HG02943 (cell line): Measurements from ENCODE around the gene CIZ1.

Experiments used
- ATAC-seq: cut with Tn5 transposase; IDR thresholded peaks from one replicate; pipeline ENCODE4 v1.9.1; 2021; ENCODE audit warnings: mild to moderate bottlenecking, low read depth, moderate library complexity; ENCODE audit not compliant: unreplicated experiment

The CIZ1 gene

DNA sequence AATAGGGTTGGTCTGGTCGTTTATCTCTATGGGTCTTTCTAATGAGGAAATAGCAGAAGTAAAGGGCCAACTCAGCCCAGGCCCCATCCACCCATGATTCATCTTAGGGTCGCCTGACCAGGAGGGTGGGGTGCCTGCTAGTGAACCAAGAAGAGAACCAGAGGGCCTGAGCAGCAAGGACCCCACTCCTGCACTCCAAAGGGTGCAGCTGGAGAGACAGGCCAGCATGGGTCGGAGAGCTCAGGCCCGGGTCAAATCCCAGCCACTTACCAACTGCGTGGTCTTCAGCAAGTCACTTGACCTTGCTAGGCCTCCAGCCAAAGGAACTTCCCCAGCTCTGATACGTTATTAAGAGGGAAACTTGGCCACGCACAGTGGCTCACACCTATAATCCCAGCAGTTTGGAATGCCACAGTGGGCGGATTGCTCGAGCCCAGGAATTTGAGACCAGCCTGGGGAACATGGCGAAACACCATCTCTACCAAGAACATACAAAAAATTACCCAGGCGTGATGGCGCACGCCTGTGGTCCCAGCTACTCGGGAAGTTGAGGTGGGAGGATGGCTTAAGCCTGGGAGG lies 27.0 kb downstream of the CIZ1 start:
- ATAC-seq, result no peak

DNA sequence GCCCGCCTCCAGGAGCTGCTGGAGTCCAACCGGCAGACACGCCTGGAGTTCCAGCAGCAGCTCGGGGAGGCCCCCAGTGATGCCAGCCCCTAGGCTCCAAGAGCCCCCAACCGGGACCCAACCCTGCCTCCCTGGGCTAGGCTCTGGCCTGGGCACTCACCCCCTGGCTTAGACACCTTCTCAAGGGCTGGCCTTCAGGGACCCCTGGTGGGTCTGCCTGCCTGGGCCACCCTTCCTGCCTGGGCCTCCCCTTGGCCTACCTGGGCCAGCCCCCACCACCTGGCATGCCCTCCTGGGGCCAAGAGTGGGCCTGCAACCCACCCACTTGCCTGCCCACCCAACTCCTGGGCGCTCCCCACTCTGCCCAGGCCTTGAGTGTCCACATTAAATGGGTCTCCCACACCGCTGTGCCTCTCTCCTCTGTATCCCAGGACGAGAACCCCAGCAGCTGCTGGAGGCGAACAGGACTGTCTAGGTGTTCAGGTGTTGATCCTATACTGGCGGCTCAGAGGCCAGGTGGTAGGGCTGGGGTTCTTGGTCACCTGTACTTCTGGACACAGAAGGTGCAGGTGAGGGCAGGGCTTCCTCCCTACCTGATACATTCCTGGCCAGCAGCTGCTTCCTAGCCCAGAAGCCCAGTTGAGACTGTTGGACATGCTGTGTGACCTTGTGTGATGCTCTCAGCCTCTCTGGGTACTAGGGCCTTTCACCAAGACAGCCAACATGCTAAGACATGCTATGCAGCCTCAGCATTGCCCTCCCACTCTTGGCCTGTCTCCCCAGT lies 27.7 kb downstream of the CIZ1 start:
- ATAC-seq, result no peak

DNA sequence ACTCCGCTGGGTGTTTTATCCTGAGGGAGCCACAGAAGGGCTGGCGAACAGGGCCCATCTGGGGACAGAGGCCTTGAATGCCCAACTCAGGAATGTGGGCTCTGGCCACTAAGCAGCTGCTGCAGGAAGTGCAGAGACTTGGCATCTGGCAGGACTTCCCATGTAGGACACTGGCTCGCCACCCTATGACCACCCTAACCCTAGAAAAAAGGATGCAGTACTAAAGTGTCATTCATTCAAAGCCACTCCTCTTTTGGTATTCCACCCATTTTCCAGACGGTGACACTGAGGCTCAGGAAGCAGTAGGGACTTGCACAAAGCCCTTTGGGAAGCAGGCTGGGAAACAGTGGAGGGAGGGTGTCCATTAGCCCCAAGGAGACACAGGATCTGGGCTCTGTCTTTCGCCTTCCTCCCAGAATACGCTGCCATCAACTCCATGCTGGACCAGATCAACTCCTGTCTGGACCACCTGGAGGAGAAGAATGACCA lies 28.3 kb downstream of the CIZ1 start:
- no peak for ATAC-seq

DNA sequence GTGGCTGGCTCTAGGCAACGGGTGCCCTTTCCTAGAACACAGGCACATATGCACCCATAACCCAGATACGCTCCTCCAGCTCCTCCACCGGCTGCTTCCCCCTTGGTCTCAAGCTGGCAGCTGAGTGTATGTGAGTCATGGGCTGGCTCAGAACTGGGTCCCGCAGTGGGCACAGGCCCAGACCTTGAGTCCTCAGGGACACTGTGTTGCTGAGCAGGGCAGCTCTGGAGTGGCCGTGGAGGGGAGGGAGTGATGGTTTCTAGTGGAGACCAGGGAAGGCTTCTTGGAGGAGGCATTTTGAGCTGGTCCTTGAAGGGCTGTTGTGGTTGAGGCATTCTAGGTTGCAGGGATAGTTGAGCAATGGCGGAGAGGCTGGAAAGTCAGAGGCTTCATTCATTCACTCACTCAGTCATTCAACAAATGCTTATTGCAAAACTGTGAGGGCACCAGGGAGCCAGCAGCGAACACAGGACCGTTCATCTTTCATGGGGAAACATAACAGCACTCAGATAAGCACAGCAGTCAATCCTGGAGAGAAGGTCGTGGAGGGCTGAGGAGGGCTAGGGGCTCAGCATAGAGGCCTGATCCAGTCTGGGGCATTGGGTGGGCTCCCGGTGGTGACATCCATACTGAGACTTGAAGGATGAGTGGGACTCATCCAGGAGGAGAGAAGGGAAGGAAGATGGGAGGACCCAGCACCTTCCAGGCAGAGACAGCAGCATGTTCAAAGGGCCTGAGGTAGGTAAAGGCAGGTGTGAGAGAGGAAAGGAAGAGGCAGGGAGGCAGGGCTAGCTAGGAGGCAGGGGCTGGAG lies 29.0 kb downstream of the CIZ1 start:
- no peak for ATAC-seq

DNA sequence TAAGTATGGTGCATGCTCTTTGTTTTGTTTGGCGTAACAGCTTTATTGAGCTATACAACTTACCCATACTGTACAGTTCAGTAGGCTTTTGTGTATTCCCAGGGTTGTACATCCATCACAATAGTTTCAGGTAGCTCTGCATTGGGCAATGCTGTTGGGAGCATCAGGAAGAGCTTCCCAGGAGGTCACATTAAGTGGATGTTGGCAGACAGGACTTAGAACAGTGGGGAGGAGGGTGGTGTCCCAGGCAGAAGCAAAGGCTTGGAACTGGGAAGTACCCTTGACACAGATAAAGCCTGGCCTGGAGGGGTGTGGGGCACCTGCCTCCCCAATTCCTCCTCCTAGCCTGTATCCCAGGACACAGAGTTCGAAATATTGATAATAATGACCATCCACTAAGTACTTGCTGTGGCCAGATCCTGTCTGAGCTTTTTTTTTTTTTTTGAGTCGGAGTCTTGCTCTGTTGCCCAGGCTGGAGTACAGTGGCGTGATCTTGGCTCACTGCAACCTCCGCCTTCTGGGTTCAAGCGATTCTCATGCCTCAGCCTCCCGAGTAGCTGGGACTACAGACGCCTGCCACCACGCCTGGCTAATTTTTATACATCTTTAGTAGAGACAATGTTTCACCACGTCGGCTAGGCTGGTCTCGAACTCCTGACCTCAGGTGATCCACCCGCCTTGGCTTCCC lies 30.0 kb downstream of the CIZ1 start:
- no peak for ATAC-seq

DNA sequence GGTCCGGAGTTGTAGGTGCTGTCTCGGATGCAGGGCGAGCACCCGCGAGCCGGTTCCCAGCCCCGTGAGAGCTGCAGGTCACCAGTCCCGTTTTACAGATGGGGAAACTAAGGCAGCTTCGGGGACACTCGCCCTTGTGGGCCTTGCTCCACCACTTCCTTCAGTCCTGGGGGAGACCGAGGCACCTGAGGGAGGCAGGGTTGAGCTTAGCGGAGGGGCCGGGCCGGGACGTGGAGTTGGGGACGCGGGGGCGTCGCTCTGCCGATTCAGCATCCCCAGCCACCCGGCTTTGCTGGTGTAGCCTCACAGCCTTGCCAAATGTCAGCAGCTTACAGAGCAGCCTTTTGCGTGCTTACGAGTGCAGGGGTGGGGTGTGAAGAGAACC lies 30.8 kb downstream of the CIZ1 start:
- ATAC-seq, result peak; percentile 13

DNA sequence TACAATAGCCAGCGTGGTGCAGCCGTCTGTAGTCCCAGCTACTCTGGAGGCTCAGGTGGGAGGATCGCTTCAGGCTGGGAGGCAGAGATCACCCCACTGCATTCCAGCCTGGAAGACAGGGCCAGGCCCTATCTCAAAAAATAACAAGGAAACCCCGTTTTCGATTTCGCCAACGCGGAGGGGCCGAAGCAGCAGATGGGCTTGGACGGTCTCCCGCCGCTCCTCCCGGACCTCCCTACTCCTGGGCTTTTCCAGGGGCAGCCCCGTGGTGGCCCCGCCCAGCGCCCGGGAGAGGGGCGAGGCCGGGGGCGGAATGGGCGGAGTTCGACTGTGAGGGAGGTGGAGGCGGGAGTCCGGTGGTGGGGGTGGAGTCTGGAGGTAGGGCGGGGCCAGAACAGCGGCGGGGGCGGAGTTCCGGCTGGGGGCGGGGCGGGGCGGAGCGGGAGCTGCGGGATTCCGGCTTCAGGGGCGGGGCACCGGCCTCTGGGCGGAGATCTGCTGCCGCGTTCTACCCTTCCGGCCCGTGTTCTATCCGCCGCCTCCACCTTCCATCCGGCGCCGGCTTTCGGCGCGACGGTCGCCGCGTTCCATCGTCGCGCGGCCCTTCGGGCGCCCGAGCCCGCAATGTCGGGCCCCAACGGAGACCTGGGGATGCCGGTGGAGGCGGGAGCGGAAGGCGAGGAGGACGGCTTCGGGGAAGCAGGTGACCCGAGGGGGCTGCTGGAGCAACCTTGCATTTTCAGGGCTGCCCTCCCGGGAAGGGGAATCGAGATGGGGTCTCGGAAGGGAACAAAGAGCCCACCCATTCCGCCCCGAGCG lies 31.4 kb downstream of the CIZ1 start, which contains the start of gene BBLN:
Gene BBLN (plus strand): TSS at position 482 of the 819 bp plus-strand sequence. CDS start 143 bp downstream, at position 625.
- peak; percentile 62 for ATAC-seq

DNA sequence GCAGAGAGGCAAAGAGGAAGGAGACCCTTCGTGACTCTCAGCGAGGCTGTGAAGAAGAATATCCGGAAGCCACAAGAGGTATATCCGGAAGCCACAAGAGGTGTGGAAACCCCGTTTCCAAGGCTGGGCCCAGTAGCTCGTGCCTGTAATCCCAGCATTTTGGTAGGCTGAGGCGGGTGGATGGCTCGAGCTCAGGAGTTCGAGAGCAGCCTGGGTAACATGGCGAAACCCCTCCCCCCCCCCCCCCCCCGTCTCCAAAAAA lies 31.9 kb downstream of the CIZ1 start:
- no peak for ATAC-seq

DNA sequence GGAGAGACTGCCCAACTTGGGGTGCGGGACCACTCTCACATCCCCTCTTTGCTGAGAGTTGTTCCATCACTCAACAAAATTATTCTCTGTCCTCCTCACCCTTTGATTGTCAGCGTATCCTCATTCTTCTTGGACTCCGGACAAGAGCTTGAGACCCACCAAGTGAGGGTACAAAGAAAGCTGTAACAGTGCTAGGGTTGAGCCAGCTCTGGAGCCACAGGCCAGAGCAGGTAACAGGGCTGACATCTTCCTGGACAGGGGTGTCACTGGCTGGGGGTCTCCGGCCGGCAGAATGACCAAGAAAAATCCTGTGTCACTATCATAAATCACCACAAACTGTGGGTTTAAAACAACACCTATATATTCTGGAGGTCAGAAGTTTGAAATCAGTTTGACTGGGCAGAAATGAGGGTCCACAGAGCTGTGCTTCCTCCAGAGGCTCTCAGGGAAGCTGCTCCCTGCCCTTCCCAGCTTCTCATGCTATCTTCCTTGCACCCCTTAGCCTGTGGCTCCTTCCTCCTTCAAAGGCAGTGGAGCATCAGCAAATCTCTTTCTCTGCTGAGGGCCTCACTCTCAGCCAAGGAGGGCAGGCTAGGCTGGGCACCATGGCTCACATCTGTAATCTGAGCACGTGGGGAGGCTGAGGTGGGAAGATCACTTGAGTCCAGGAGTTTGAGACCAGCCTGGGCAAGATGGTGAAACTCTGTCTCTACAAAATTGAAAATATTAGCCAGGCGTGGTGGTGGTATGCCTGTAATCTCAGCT lies 35.5 kb downstream of the CIZ1 start:
- ATAC-seq, result no peak

DNA sequence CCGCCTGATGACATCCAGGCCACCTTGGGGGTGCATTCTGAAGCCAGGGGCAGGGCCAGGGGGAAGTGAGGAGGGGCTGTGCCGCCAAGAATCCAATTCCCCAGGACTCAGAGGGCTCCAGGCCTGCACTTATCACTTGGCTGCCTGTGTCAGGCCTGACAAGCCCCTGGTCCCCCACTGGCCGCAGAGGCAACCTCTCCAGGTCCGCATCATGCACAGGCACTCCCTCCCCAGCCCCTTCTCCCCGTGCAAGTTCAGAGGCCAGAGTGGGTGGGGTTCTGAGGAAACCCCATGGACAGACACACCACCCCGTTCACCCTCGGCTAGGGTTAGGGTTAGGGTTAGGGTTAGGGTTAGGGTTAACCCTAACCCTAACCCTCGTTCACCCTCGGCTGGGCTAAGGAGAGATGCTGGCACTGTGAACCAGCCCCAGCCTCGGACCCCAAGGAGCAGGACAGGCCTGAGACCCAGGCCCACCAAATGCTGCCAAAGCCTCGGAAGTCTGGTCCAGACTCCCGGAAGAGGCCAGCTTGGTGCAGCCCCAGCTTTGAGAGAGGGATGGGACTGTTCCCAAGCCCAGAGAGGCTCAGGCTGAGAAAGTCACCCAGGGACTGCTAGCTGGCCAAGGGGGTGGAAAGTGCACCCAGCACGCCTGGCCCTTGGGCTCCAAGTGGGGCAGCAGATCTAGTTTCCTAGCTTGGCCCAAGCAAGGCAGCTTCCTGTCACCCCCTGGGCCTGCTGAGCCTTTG lies 37.3 kb downstream of the CIZ1 start:
- no peak for ATAC-seq

DNA sequence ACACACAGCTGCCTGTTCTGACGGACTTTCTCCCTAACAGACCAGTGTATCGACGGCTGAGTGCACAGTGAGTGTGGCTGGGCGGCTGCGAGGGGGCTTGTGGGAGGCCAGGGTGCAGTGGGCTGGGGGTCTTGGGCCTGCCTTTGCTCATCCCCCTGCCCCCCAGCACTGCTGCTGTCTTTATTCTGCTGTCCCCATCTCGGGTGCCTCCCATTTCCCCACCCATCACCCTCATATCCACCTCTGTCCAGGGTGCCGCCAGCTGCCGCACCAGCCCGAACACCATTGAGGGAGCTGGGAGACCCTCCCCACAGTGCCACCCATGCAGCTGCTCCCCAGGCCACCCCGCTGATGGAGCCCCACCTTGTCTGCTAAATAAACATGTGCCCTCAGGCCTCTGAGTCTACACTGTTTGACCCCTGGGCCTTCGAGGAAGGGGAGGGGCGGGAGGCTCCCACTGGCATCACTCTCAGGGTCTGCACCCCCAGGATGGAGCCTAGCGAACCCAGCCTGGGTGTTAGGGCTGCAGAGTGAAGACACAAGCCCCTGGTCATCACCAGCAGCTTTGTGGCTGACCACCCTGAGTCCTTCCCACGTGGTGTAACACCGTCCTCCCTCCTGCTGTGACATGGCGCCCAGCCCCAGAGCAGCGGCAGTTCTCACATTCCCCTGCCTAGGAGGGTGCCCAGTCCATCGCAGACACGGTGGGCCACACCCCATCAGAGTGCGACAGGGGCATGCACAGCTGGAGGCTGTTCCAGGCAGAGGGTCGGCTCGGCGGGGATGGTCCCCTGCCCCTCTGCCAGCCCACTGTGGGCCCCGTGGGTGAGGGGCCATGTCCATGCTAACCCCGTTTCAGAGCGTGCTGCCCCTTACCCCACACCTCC lies 38.1 kb downstream of the CIZ1 start:
- ATAC-seq, result no peak

DNA sequence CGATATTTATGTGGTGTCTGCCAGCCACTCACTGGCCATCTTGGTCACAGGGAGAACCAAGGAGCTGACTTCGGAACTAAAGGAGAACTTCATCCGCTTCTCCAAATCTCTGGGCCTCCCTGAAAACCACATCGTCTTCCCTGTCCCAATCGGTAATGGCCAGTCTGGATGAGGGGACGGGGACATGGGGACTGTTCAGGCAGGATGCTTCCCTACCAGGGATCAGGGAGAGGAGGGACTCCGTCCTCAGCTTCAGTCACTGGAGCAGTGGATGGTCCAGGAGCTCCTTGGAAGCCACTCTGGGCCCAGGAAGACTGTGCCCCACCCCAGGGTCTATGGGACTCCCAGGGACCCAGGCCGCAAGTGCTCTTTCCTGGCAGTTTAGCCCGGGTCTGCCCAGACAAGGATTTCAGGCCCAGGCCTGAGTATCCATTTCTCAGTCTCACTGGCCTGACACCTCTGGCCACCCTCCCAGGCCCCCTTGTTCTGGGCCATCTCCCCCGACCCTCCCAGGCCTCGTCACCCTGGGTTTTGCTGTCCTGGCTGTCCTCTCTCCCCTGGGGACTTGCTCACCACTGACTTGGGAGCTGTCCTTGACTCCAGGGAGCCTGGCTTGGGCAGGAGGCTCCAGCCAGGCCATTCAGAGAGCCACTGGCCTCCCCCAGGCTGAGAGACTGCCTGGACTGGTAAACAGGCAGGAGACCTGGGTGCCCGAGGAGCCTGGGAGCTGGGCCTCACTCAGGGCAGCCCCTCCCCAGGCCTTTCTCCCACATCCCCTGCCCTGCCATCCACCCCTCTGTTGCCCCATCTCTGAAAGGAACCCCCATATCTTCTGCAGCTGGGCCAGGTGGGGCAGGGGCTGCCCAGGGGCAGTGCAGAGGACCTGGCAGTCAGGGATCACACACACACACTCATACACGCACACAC lies 39.0 kb downstream of the CIZ1 start:
- ATAC-seq, result no peak

DNA sequence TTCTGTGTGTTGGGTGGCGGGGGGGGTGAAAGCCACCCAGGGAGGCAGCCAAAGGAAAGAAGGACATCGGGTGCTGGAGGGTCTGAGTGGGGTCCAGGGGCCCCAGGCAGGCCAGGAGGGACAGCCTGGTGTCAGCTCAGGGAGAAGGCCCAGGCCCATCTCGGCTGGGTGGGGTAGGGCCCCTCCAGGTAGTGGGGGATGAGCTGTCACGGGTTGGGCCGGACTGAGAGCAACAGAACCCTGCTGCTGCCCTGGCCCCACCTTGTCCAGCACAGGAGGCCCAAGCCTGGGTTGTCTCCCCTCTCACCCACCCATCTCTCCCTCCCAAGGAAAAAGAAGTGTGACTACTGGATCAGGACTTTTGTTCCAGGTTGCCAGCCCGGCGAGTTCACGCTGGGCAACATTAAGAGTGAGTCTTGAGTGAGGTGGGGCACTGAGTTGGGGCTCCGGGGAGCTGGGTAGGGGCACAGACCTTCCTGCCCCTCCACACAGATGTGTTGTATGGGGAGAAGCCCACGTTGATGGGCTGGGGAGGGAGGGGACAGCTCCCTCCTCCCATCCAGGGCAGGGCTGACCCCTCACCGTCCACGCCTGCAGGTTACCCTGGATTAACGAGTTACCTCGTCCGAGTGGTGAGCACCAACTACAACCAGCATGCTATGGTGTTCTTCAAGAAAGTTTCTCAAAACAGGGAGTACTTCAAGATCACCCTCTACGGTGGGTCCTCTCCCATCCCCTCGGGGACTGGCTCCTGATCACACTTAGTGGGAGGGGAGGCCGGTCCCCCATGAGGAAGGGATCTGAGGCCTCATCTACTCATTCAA lies 39.9 kb downstream of the CIZ1 start:
- ATAC-seq, result no peak

DNA sequence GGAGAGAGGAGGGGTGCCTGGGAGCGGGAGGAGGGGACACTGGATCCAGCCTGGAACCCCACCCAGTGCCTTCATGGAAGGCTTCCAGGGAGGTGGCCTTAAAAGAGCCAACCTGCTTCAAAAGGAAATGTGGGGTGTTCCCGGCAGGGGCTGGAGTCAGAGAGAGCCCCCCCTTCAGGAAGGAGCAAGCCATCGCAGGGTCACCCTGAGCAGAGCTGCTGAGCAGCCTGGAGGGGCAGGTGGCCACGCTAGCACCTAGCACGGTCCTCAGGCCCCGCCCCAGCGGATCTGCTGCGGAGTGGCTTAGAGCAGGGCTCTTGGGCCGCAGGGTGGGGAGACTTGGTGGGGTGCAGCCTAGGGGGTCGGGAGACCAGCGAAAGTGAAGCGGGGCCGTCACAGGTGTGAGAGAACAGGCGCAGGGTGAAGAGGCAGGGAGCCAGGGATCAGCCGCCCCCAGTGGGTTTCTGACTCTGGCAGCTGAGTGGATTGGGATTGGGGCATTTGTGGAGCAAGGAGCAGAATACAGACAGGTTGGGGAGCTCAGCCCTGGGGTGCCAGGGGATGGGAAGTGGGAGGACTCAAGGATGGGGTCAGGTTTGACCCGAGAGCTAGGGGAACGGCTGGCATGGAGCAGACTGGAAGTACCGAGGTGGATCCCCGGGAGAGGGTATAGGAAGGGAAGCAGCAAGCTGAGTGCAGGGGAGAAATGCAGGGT lies 40.6 kb downstream of the CIZ1 start:
- ATAC-seq, result no peak

DNA sequence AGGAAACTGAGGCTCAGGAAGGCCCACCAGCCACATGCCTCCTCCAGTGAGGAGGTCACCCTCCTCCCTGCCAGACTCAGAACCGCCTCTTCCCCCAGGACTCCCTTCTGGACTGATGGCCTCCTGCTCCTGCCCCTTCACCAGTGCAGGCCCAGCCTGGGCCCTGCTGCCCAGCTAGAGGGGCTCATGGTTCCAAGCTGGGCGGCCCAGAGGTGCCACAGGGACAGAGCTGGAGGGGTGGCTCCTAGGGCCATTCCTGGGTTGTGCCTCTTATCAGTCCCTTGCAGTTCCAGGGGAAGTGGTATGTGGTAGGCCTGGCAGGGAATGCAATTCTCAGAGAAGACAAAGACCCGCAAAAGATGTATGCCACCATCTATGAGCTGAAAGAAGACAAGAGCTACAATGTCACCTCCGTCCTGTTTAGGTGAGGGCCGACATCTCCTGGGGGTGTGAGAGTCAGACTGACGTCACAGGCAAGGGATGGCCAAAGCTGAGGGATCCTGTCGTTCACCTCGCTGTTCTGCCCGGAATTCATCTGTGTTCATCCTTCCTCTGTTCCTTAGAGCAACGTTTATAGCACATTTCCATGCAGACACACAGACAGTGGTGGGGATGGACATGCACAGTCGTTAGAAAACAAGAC lies 41.3 kb downstream of the CIZ1 start:
- no peak for ATAC-seq
